ENCODE data around the gene OXSR1. TPM values are rescaled to one million over a fixed set of nuclear protein-coding genes. Genes with fewer than 3 reads are reported as not detected.
A peak's percentile ranks its signal among the peaks of the same experiment; 100 is the strongest.
"Not testable (repeated sequence)": the region's sequence is repeated elsewhere in the genome, so short reads cannot be mapped to it uniquely, and the experiment has no call there.

Gene OXSR1
- total RNA-seq, 1 donor from 2014 or later: 41.1 TPM

DNA sequence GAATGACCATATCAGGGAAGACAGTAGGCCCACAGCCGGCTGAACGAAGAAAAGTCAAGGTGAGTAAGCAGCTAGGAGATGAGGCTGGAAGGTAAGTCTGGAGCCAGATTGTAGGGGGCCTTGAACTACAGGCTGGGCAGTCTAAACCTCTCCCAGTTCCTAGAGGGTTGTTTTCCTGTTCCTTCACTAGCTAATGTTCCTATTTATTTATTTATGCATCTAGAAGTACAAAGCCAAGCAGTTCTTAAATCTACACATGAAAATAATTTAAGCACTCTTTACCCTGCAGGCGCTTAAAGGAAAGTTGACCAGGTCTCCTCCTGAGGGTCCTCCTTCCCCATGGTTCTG lies 32.2 kb upstream of the OXSR1 start:
- Mint-ChIP-seq H3K4me1 (ENCODE audit: unreplicated experiment) (peaks cover 37% of the 10 kb centered on the region), H3K9me3 (no peaks in the 10 kb centered on the region), H3K27ac (peak overlapping the region; percentile 75), H3K27me3 (no peaks in the 10 kb centered on the region), H3K36me3 (peaks cover 26% of the 10 kb centered on the region), H3K4me3 (peak overlapping the region; percentile 72)
- TF ChIP-seq, protein P1, sequence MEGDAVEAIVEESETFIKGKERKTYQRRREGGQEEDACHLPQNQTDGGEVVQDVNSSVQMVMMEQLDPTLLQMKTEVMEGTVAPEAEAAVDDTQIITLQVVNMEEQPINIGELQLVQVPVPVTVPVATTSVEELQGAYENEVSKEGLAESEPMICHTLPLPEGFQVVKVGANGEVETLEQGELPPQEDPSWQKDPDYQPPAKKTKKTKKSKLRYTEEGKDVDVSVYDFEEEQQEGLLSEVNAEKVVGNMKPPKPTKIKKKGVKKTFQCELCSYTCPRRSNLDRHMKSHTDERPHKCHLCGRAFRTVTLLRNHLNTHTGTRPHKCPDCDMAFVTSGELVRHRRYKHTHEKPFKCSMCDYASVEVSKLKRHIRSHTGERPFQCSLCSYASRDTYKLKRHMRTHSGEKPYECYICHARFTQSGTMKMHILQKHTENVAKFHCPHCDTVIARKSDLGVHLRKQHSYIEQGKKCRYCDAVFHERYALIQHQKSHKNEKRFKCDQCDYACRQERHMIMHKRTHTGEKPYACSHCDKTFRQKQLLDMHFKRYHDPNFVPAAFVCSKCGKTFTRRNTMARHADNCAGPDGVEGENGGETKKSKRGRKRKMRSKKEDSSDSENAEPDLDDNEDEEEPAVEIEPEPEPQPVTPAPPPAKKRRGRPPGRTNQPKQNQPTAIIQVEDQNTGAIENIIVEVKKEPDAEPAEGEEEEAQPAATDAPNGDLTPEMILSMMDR (conservative IDR thresholded peaks at IDR 0.05): no peak
- no peak for DNase-seq (ENCODE audit: extremely low spot score, unreplicated experiment)

DNA sequence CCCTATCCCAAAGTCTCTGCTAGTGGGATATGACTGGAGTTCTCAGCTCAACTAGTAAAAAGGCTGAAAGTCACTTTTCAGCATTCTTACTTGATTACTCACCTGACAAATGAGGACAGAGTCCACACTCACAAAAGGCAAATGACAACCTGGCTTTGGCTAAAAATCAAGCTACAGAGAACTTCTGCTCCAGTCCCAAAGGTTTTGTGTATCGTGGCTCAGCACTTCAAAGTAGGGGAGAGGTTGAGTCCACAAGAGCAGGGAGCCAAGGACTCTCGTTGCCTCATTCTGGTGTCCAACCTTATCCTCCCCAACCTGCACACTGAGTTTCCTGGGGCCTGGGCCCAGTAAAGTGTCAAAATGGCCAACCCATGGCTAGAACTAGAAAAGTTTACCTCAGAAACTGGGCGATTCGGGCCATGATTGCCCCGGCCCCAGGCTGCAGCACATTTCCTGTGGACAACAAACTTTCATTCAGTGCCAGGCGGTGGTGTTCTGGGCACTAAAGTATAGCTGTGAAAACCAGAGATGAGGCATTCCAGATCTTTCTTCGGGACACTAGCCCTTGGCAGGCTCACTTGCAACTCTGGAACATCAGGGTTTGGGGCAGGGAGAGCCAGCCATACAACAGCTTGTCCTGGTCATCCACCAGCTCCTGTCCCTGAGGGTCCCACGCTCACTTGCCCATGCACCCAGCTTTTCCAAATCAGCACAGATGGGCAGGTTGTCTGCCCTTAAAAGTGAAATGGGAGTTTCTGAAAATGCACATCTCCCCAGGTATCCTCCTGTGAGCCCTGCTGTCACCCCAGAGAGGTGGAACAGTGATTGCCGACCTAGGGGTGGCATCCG lies 31.6 kb upstream of the OXSR1 start:
- DNase-seq (ENCODE audit: extremely low spot score, unreplicated experiment): no peak
- peaks cover 39% of the 10 kb centered on the region for H3K4me1 Mint-ChIP-seq (ENCODE audit: unreplicated experiment)
- no peaks in the 10 kb centered on the region for H3K27me3 Mint-ChIP-seq
- no peaks in the 10 kb centered on the region for H3K9me3 Mint-ChIP-seq
- H3K36me3 Mint-ChIP-seq: peaks cover 26% of the 10 kb centered on the region
- peak overlapping the region; percentile 75 for H3K27ac Mint-ChIP-seq
- TF ChIP-seq, protein P1 (conservative IDR thresholded peaks at IDR 0.05): no peak
- peak overlapping the region; percentile 72 for H3K4me3 Mint-ChIP-seq

DNA sequence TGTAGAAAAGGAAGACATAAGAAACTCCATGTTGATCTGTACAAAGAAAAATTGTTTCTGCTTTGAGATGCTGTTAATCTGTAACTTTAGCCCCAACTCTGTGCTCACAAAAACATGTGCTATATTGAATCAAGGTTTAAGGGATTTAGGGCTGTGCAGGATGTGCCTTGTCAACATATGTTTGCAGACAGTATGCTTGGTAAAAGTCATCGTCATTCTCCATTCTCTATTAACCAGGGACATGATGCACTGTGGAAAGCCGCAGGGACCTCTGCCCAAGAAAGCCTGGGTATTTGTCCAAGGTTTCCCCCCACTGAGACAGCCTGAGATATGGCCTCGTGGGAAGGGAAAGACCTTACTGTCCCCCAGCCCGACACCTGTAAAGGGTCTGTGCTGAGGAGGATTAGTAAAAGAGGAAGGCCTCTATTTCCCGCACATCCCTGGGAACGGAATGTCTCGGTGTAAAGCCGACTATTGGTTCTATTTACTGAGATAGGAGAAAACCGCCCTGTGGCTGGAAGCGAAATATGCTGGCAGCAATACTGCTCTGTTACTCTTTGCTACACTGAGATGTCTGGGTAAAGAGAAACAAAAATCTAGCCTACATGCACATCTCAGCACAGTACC lies 30.7 kb upstream of the OXSR1 start:
- peaks cover 39% of the 10 kb centered on the region for H3K4me1 Mint-ChIP-seq (ENCODE audit: unreplicated experiment)
- H3K27me3 Mint-ChIP-seq; DNase-seq (ENCODE audit: extremely low spot score, unreplicated experiment); H3K9me3 Mint-ChIP-seq: not testable (repeated sequence)
- H3K4me3 Mint-ChIP-seq: peak overlapping the region; percentile 92
- H3K27ac Mint-ChIP-seq: peak overlapping the region; percentile 85
- H3K36me3 Mint-ChIP-seq: peaks cover 22% of the 10 kb centered on the region

DNA sequence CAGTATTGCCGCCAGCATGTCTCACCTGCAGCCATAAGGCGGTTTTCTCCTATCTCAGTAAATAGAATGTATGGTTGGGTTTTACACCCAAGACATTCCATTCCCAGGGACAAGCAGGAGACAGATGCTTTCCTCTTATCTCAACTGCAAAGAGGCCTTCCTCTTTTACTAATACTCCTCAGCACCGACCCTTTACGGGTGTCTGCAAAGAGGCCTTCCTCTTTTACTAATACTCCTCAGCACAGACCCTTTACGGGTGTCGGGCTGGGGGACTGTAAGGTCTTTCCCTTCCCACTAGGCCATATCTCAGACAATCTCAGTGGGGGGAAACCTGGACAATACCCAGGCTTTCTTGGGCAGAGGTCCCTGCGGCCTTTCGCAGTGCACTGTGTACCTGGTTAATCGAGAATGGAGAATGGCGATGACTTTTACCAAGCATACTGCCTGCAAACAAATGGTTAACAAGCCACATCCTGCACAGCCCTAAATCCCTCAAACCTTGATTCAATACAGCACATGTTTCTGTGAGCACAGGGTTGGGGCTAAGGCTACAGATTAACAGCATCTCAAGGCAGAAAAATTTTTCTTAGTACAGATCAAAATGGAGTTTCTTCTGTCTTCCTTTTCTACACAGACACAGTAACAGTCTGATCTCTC lies 29.6 kb upstream of the OXSR1 start:
- H3K9me3 Mint-ChIP-seq; H3K27me3 Mint-ChIP-seq; DNase-seq (ENCODE audit: extremely low spot score, unreplicated experiment): not testable (repeated sequence)
- peak overlapping the region; percentile 92 for H3K4me3 Mint-ChIP-seq
- peaks cover 17% of the 10 kb centered on the region for H3K36me3 Mint-ChIP-seq
- H3K4me1 Mint-ChIP-seq (ENCODE audit: unreplicated experiment): peaks cover 39% of the 10 kb centered on the region
- H3K27ac Mint-ChIP-seq: peak overlapping the region; percentile 85

DNA sequence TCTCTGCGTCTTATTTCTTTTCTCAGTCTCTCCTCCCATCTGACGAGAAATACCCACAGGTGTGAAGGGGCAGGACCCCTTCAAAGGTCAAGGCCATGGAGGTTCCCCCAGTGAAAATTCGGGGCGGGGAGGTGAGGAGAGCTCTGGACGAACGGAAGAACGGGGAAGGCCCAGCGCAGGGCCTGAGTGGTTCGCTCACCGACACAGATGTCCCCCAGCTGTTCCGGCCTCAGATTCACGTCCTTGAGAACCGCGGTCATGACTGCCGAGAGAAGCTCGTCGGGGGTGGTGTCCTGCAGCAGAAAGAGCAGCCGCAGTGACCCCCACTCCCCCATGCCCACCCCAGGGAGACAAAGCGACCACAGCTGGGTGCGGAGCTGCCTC lies 29.0 kb upstream of the OXSR1 start:
- Mint-ChIP-seq H3K27ac (peak overlapping the region; percentile 85), H3K4me3 (peak overlapping the region; percentile 92), H3K36me3 (peaks cover 20% of the 10 kb centered on the region), H3K4me1 (ENCODE audit: unreplicated experiment) (peaks cover 43% of the 10 kb centered on the region), H3K9me3 (no peaks in the 10 kb centered on the region), H3K27me3 (no peaks in the 10 kb centered on the region)
- no peak for DNase-seq (ENCODE audit: extremely low spot score, unreplicated experiment)
- TF ChIP-seq, protein P1 (conservative IDR thresholded peaks at IDR 0.05): no peak

DNA sequence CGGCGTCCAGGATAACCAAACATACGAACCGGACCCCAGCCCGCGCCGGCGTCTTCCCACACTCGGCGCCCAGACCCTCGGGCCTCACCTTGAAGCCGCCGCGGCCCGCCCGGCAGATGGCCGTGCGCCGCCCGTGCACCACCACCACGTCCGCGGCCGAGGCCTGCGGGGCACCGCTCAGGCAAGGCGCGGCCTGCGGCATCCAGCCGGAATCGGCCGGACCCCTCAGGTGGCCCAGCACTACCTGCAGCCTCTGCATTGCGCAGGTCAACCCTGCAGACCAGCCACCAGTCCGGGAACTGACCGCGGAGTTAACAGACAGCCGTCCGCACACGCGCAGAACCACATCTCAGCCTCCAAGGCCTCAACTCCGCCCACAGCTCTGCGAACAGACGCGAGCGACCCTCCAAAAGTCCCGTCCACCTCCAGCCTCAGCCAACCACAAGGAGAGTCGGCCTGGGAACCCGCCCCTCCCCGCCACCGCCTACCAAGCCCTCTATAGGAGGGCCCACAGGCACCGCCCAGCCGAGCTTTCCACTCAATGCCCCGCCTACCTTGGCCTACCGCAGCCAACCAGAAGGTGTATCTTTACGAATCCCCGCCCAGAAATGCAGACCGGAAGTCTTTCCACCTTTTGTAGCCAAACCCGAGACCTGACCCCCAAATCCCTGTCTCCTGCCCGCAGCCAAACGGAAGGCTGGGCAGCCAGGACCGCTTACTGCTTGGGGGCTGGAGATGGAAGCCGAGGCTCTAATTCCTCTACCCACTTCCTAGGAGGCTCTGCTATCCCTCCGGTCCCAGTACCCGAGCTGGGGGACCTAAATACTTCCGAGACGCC lies 28.3 kb upstream of the OXSR1 start, which contains the start of gene ACAA1:
TSS of gene ACAA1 (minus strand) at position 351 of the 838 bp plus-strand sequence. CDS start at position 259, 92 bp downstream.
- Mint-ChIP-seq H3K27ac (peak within 1 kb of the TSS; percentile 95), H3K4me1 (ENCODE audit: unreplicated experiment) (peaks cover 43% of the 10 kb centered on the region), H3K4me3 (peak within 1 kb of the TSS; percentile 92), H3K36me3 (peaks cover 23% of the 10 kb centered on the region), H3K27me3 (no peaks in the 10 kb centered on the region), H3K9me3 (no peaks in the 10 kb centered on the region)
- TF ChIP-seq, protein P1 (conservative IDR thresholded peaks at IDR 0.05): no peak
- DNase-seq (ENCODE audit: extremely low spot score, unreplicated experiment): peak; percentile 98
